NOMO-1 treated with DMSO at 0.1 percent for 48 hours (cell line): ENCODE measurements around the gene KRTAP4-7.
"Not testable (repeated sequence)": the region's sequence is repeated elsewhere in the genome, so short reads cannot be mapped to it uniquely, and the experiment has no call there.

ENCODE experiments used
- DNase-seq: peaks from one replicate; lab custom pipeline; 2025; ENCODE audit not compliant: unreplicated experiment; lab: John Stamatoyannopoulos, UW

Gene KRTAP4-7

GRCh38 chr17:41084100-41084856 lies at the start of gene KRTAP4-7:
KRTAP4-7 (plus strand) TSS chr17:41084150; CDS start chr17:41084207, 57 bp downstream.
- not testable (repeated sequence) for DNase-seq

- DNase-seq = not testable (repeated sequence)
Observed at GRCh38 chr17:41034346-41034935, 49.5 kb upstream of the KRTAP4-7 start, which contains the start of gene KRTAP1-3. KRTAP1-3 (minus strand) TSS chr17:41034874; CDS start chr17:41034821, 53 bp downstream.

GRCh38 chr17:41037853-41038350 lies 46.0 kb upstream of the KRTAP4-7 start:
- no peak for DNase-seq

- not testable (repeated sequence) for DNase-seq
Observed at GRCh38 chr17:41040783-41041571, 43.0 kb upstream of the KRTAP4-7 start, which contains the start of gene KRTAP1-1. KRTAP1-1 (minus strand) TSS chr17:41041450; CDS start chr17:41041397, 53 bp downstream.

GRCh38 chr17:41042953-41043352 lies 41.0 kb upstream of the KRTAP4-7 start:
- no peak for DNase-seq

GRCh38 chr17:41046735-41047465 lies 37.0 kb upstream of the KRTAP4-7 start, which contains the start of gene KRTAP2-1:
KRTAP2-1 (minus strand) TSS chr17:41047316; CDS start chr17:41047267, 49 bp downstream.
- not testable (repeated sequence) for DNase-seq

GRCh38 chr17:41048441-41048840 lies 35.5 kb upstream of the KRTAP4-7 start:
- DNase-seq = no peak

- DNase-seq = no peak
Observed at GRCh38 chr17:41049110-41049509, 34.8 kb upstream of the KRTAP4-7 start.

- DNase-seq = no peak
Observed at GRCh38 chr17:41052566-41052965, 31.4 kb upstream of the KRTAP4-7 start.

- DNase-seq = no peak
Observed at GRCh38 chr17:41054025-41054424, 29.9 kb upstream of the KRTAP4-7 start.

- not testable (repeated sequence) for DNase-seq
Observed at GRCh38 chr17:41054556-41054955, 29.4 kb upstream of the KRTAP4-7 start.

GRCh38 chr17:41055130-41055529 lies 28.8 kb upstream of the KRTAP4-7 start, which contains the start of gene KRTAP2-2:
KRTAP2-2 (minus strand) TSS chr17:41055230; CDS start chr17:41055211, 19 bp downstream.
- not testable (repeated sequence) for DNase-seq

GRCh38 chr17:41057547-41057946 lies 26.4 kb upstream of the KRTAP4-7 start:
- no peak for DNase-seq

- no peak for DNase-seq
Observed at GRCh38 chr17:41058741-41059140, 25.2 kb upstream of the KRTAP4-7 start.

GRCh38 chr17:41059276-41060051 lies 24.5 kb upstream of the KRTAP4-7 start:
- DNase-seq = not testable (repeated sequence)

GRCh38 chr17:41060052-41060604 lies 23.8 kb upstream of the KRTAP4-7 start, which contains the start of gene KRTAP2-3:
KRTAP2-3 (minus strand) TSS chr17:41060114; CDS start chr17:41060050, 64 bp downstream.
- no peak for DNase-seq

GRCh38 chr17:41061964-41062363 lies 22.0 kb upstream of the KRTAP4-7 start:
- DNase-seq = no peak

GRCh38 chr17:41063449-41063848 lies 20.5 kb upstream of the KRTAP4-7 start:
- DNase-seq = no peak

GRCh38 chr17:41064301-41064700 lies 19.6 kb upstream of the KRTAP4-7 start:
- DNase-seq = no peak
